ENCODE results near the gene ZNF500. TPM values are rescaled to one million over a fixed set of nuclear protein-coding genes. Genes with fewer than 3 reads are reported as not detected.
"Not testable (repeated sequence)": the region's sequence is repeated elsewhere in the genome, so short reads cannot be mapped to it uniquely, and the experiment has no call there.

Gene ZNF500
- total and polyA plus RNA-seq, 2 donors (not counting 1 experiment from before 2014, with no cell fraction given): 12.0 to 26.5 TPM

DNA sequence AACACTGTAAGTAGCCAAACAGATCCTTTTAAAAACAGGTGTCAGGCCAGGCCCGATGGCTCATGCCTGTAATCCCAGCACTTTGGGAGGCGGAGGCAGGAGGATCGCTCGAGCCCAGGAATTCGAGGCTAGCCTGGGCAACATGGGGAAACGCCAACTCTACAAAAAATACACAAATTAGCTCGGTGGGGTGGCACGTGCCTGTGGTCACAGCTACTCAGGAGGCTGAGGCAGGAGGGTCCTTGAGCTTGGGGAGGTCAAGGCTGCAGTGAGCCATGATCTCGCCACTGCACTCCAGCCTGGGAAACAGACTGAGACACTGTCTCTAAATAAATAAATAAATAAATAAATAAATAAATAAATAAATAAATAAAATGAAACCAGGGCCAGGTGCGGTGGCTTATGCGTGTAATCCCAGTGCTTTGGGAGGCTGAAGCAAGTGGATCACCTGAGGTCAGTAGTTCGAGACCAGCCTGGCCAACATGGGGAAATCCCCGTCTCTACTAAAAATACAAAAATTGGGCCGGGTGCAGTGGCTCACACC, 17.6 kb upstream of the ZNF500 start:
- H3K27ac ChIP-seq (ENCODE audit: low read length in 2 of 2); H3K27ac Mint-ChIP-seq; H3K9ac ChIP-seq (ENCODE audit: low read length); H3K4me3 Mint-ChIP-seq; H3K4me2 ChIP-seq (replicated peaks; ENCODE audit: low read depth, low read length, poor library complexity, severe bottlenecking); H3K9me3 ChIP-seq (ENCODE audit: control extremely low read depth in 1 of 3, control insufficient read depth in 2 of 3, insufficient read depth in 1 of 3, low read length in 2 of 3); POLR2A ChIA-PET; H2AFZ ChIP-seq (ENCODE audit: insufficient read depth, low read depth, low read length, poor library complexity, severe bottlenecking); H3K9me3 Mint-ChIP-seq (ENCODE audit: insufficient read depth); DNase-seq; H3K4me1 ChIP-seq (ENCODE audit: control insufficient read depth in 2 of 2, insufficient read depth in 2 of 2, low read length in 2 of 2); H3K27me3 ChIP-seq (replicated peaks in 1 of 4; ENCODE audit: control extremely low read depth in 1 of 4, control insufficient read depth in 3 of 4, insufficient read depth in 4 of 4, low read length in 3 of 4); H3K27me3 Mint-ChIP-seq; H4K20me1 ChIP-seq (ENCODE audit: control insufficient read depth, insufficient read depth, low read length, poor library complexity, severe bottlenecking); H3K4me1 Mint-ChIP-seq; H3K4me3 ChIP-seq (ENCODE audit: control extremely low read depth in 1 of 5, extremely low read depth in 1 of 5, insufficient read depth in 1 of 5, low read depth in 2 of 5, low read length in 4 of 5); H3K79me2 ChIP-seq (ENCODE audit: control insufficient read depth, insufficient read depth, low read length); ATAC-seq (ENCODE audit: low read depth); CTCF ChIA-PET; H3K36me3 ChIP-seq (replicated peaks in 1 of 2; ENCODE audit: control extremely low read depth in 1 of 2, control insufficient read depth in 1 of 2, extremely low read depth in 1 of 2, insufficient read depth in 2 of 2, low read length in 1 of 2); intact Hi-C loops (cut with micrococcal nuclease): not testable (repeated sequence)
- 100% methylated on average over 4 of the region's 14 CpGs for WGBS (ENCODE audit: insufficient coverage)

DNA sequence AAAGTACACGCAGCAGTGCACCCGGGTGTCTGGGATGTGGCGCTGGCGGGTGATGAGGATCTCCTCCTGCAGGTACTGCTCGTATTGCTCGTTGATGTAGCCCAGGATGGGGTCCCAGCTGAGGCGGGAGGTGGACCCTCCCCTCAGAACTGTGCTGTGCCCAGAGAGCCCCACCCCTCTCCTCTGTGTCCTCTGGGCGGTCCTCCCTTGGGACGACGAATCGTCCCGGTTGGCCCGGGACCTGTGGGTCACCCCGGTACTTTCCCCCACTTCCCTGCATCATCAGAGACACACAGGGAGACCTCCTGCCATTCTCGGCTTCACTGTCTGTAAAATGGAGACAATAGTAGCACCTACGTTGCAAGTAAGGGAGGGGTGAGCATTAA, 17.0 kb upstream of the ZNF500 start:
- no peaks in the 10 kb centered on the region for H3K9me3 ChIP-seq (ENCODE audit: control extremely low read depth in 1 of 3, control insufficient read depth in 2 of 3, insufficient read depth in 1 of 3, low read length in 2 of 3)
- TF ChIP-seq EZH2 (IDR thresholded peaks at IDR 0.05; ENCODE audit: borderline replicate concordance, insufficient read depth, low read depth, low read length, poor library complexity, severe bottlenecking): no peak
- TF ChIP-seq, protein P1, sequence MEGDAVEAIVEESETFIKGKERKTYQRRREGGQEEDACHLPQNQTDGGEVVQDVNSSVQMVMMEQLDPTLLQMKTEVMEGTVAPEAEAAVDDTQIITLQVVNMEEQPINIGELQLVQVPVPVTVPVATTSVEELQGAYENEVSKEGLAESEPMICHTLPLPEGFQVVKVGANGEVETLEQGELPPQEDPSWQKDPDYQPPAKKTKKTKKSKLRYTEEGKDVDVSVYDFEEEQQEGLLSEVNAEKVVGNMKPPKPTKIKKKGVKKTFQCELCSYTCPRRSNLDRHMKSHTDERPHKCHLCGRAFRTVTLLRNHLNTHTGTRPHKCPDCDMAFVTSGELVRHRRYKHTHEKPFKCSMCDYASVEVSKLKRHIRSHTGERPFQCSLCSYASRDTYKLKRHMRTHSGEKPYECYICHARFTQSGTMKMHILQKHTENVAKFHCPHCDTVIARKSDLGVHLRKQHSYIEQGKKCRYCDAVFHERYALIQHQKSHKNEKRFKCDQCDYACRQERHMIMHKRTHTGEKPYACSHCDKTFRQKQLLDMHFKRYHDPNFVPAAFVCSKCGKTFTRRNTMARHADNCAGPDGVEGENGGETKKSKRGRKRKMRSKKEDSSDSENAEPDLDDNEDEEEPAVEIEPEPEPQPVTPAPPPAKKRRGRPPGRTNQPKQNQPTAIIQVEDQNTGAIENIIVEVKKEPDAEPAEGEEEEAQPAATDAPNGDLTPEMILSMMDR (IDR thresholded peaks at IDR 0.05): no peak
- ATAC-seq (ENCODE audit: low read depth) (no peak), DNase-seq (no peak)
- Mint-ChIP-seq H3K27ac (no peak overlapping the region), H3K27me3 (no peaks in the 10 kb centered on the region), H3K9me3 (ENCODE audit: insufficient read depth) (no peaks in the 10 kb centered on the region), H3K4me1 (peaks cover 1% of the 10 kb centered on the region), H3K4me3 (no peak overlapping the region)
- ChIA-PET POLR2A (no interaction called here), CTCF (no interaction called here)
- no peak overlapping the region for H3K4me2 ChIP-seq (replicated peaks; ENCODE audit: low read depth, low read length, poor library complexity, severe bottlenecking)
- H3K27me3 ChIP-seq (replicated peaks in 1 of 4; ENCODE audit: control extremely low read depth in 1 of 4, control insufficient read depth in 3 of 4, insufficient read depth in 4 of 4, low read length in 3 of 4): no peaks in the 10 kb centered on the region
- H4K20me1 ChIP-seq (ENCODE audit: control insufficient read depth, insufficient read depth, low read length, poor library complexity, severe bottlenecking): no peaks in the 10 kb centered on the region
- intact Hi-C loops (cut with micrococcal nuclease): no loop called here
- H3K27ac ChIP-seq (ENCODE audit: low read length in 2 of 2): no peak overlapping the region
- H3K9ac ChIP-seq (ENCODE audit: low read length): no peak overlapping the region
- 87% methylated on average over 12 of the region's 16 CpGs for WGBS (ENCODE audit: insufficient coverage)
- H3K79me2 ChIP-seq (ENCODE audit: control insufficient read depth, insufficient read depth, low read length): no peaks in the 10 kb centered on the region
- H3K4me3 ChIP-seq (ENCODE audit: control extremely low read depth in 1 of 5, extremely low read depth in 1 of 5, insufficient read depth in 1 of 5, low read depth in 2 of 5, low read length in 4 of 5): no peak overlapping the region
- no peaks in the 10 kb centered on the region for H3K36me3 ChIP-seq (replicated peaks in 1 of 2; ENCODE audit: control extremely low read depth in 1 of 2, control insufficient read depth in 1 of 2, extremely low read depth in 1 of 2, insufficient read depth in 2 of 2, low read length in 1 of 2)
- H2AFZ ChIP-seq (ENCODE audit: insufficient read depth, low read depth, low read length, poor library complexity, severe bottlenecking): no peak overlapping the region
- no peaks in the 10 kb centered on the region for H3K4me1 ChIP-seq (ENCODE audit: control insufficient read depth in 2 of 2, insufficient read depth in 2 of 2, low read length in 2 of 2)

Measured in B cell (primary cell).